ENCODE data around the gene CX3CR1. TPM values are rescaled to one million over a fixed set of nuclear protein-coding genes. Genes with fewer than 3 reads are reported as not detected.
"Not testable (repeated sequence)": the region's sequence is repeated elsewhere in the genome, so short reads cannot be mapped to it uniquely, and the experiment has no call there.

The CX3CR1 gene
- total RNA-seq, 1 donor from 2014 or later, result 18.5 TPM

- no peak for ATAC-seq
- DNase-seq (ENCODE audit: low spot score), result no peak
- intact Hi-C loops (cut with DNase I), result no loop called here
These were observed 42.8 kb downstream of the CX3CR1 start for GRCh38 chr3:39237027-39237426.

- intact Hi-C loops (cut with DNase I), result no loop called here
- DNase-seq (ENCODE audit: low spot score), result no peak
- ATAC-seq, result no peak
These were observed 45.2 kb downstream of the CX3CR1 start for GRCh38 chr3:39234651-39235050.

- ATAC-seq (no peak), DNase-seq (ENCODE audit: low spot score) (no peak)
- intact Hi-C loops (cut with DNase I), result no loop called here
These were observed 47.0 kb downstream of the CX3CR1 start for GRCh38 chr3:39232859-39233258.

GRCh38 chr3:39230453-39230852 is 49.4 kb downstream of the CX3CR1 start:
- intact Hi-C loops (cut with DNase I), result no loop called here
- DNase-seq (ENCODE audit: low spot score) (no peak), ATAC-seq (no peak)

- ATAC-seq (no peak), DNase-seq (ENCODE audit: low spot score) (no peak)
- intact Hi-C loops (cut with DNase I), result no loop called here
These were observed 51.3 kb downstream of the CX3CR1 start for GRCh38 chr3:39228496-39228895.

- ATAC-seq; DNase-seq (ENCODE audit: low spot score); intact Hi-C loops (cut with DNase I): not testable (repeated sequence)
These were observed 52.2 kb downstream of the CX3CR1 start for GRCh38 chr3:39227596-39227995.

GRCh38 chr3:39226106-39226741 is 53.6 kb downstream of the CX3CR1 start:
- no peak for DNase-seq (ENCODE audit: low spot score)
- no peak for ATAC-seq

GRCh38 chr3:39224288-39224687 is 55.5 kb downstream of the CX3CR1 start:
- ATAC-seq (no peak), DNase-seq (ENCODE audit: low spot score) (no peak)
- intact Hi-C loops (cut with DNase I), result no loop called here

More at GRCh38 chr3:39226106-39226741, 53.6 kb downstream of the CX3CR1 start:
- intact Hi-C loops (cut with DNase I), result no loop called here

GRCh38 chr3:39222939-39223338 is 56.9 kb downstream of the CX3CR1 start:
- DNase-seq (ENCODE audit: low spot score) (no peak), ATAC-seq (no peak)
- intact Hi-C loops (cut with DNase I), result no loop called here

- intact Hi-C loops (cut with DNase I), result no loop called here
- ATAC-seq, result no peak
- DNase-seq (ENCODE audit: low spot score), result no peak
These were observed 57.4 kb downstream of the CX3CR1 start for GRCh38 chr3:39222462-39222861.

GRCh38 chr3:39221141-39221530 is 58.7 kb downstream of the CX3CR1 start:
- no peak for ATAC-seq
- intact Hi-C loops (cut with DNase I), result no loop called here
- no peak for DNase-seq (ENCODE audit: low spot score)

GRCh38 chr3:39220407-39221140 is 59.3 kb downstream of the CX3CR1 start:
- intact Hi-C loops (cut with DNase I), result no loop called here
- peak; percentile 34 for ATAC-seq
- no peak for DNase-seq (ENCODE audit: low spot score)

GRCh38 chr3:39219702-39220101 is 60.1 kb downstream of the CX3CR1 start:
- intact Hi-C loops (cut with DNase I), result no loop called here
- no peak for DNase-seq (ENCODE audit: low spot score)
- ATAC-seq, result no peak

- intact Hi-C loops (cut with DNase I), result no loop called here
- ATAC-seq (peak; percentile 74), DNase-seq (ENCODE audit: low spot score) (no peak)
These were observed 63.6 kb downstream of the CX3CR1 start for GRCh38 chr3:39216176-39216790.

GRCh38 chr3:39213613-39214012 is 66.2 kb downstream of the CX3CR1 start:
- DNase-seq (ENCODE audit: low spot score) (no peak), ATAC-seq (no peak)
- intact Hi-C loops (cut with DNase I), result no loop called here

Other genes starting within 250 kb of the CX3CR1 start
- 0.71 TPM for gene SCN11A, start 228.1 kb downstream of the CX3CR1 start, total RNA-seq
- gene WDR48, start 228.0 kb downstream of the CX3CR1 start, total RNA-seq, result 49.1 TPM
- 55.8 TPM for gene GORASP1, start 172.4 kb downstream of the CX3CR1 start, total RNA-seq
- gene TTC21A, start 172.4 kb downstream of the CX3CR1 start, total RNA-seq, result 13.4 TPM
- gene CSRNP1, start 126.4 kb downstream of the CX3CR1 start, total RNA-seq, result 51.7 TPM
- 0.04 TPM for gene XIRP1, start 87.4 kb downstream of the CX3CR1 start, total RNA-seq
- gene CCR8, start 49.7 kb upstream of the CX3CR1 start, total RNA-seq, result not detected
- 20.4 TPM for gene SLC25A38, start 103.3 kb upstream of the CX3CR1 start, total RNA-seq
- 447 TPM for gene RPSA, start 126.7 kb upstream of the CX3CR1 start, total RNA-seq
- 3.8 TPM for gene MOBP, start 187.6 kb upstream of the CX3CR1 start, total RNA-seq